Fibroblast of lung (primary cell): ENCODE data around the gene ACOXL. TPM values are rescaled to one million over a fixed set of nuclear protein-coding genes. Genes with fewer than 3 reads are reported as not detected.
A peak's percentile ranks its signal among the peaks of the same experiment; 100 is the strongest.

Experiments
- DNase-seq, 2 donors: peaks; one replicate each; pipeline versions ENCODE4 v3.0.0 to v3.0.0-alpha.2; 2010; ENCODE audit warnings: low read depth in 2 of 2
- H2AFZ ChIP-seq: 2 replicates; pipeline ENCODE4 v1.5.1; 2012; ENCODE audit warnings: low read length, control low read depth, inconsistent platforms
- H3K27ac ChIP-seq: 2 replicates; pipeline ENCODE4 v1.5.1; 2011; ENCODE audit warnings: low read length, control low read depth; ENCODE audit not compliant: insufficient read depth
- H3K27me3 ChIP-seq: 2 replicates; pipeline ENCODE4 v1.5.1; 2011; ENCODE audit warnings: mild to moderate bottlenecking, low read length; ENCODE audit not compliant: control insufficient read depth, insufficient read depth
- H3K36me3 ChIP-seq: 2 replicates; pipeline ENCODE4 v1.5.1; 2011; ENCODE audit warnings: low read length; ENCODE audit not compliant: control insufficient read depth, insufficient read depth
- H3K4me1 ChIP-seq: 2 replicates; pipeline ENCODE4 v1.5.1; 2011; ENCODE audit warnings: low read length; ENCODE audit not compliant: control insufficient read depth, insufficient read depth; ENCODE audit errors: extremely low read depth
- H3K4me2 ChIP-seq: 2 replicates; pipeline ENCODE4 v1.5.1; 2011; ENCODE audit warnings: low read length, control low read depth; ENCODE audit not compliant: insufficient read depth; ENCODE audit errors: extremely low read depth
- H3K4me3 ChIP-seq, 4 experiments: fragments of 200-600 bp in 1 of 4; sonication (generic) in 1 of 4; replicated peaks in 1 of 4; 2 replicates each; pipeline ENCODE4 v1.5.1; 2011 to 2016; ENCODE audit warnings: low read length in 4 of 4, low read depth in 3 of 4, mild to moderate bottlenecking in 3 of 4, control low read depth in 2 of 4, inconsistent platforms in 1 of 4, mixed read lengths in 1 of 4; ENCODE audit not compliant: insufficient read depth in 1 of 4; ENCODE audit errors: control extremely low read depth in 1 of 4
- H3K79me2 ChIP-seq: 2 replicates; pipeline ENCODE4 v1.5.1; 2012; ENCODE audit warnings: mild to moderate bottlenecking, low read length, inconsistent platforms; ENCODE audit not compliant: control insufficient read depth, insufficient read depth
- H3K9ac ChIP-seq: 2 replicates; pipeline ENCODE4 v1.5.1; 2011; ENCODE audit warnings: mild to moderate bottlenecking, low read length, control low read depth; ENCODE audit not compliant: insufficient read depth
- H3K9me3 ChIP-seq: 2 replicates; pipeline ENCODE4 v1.5.1; 2012; ENCODE audit warnings: low read depth, low read length; ENCODE audit not compliant: control insufficient read depth, insufficient read depth
- H4K20me1 ChIP-seq: 2 replicates; pipeline ENCODE4 v1.5.1; 2011; ENCODE audit warnings: low read length; ENCODE audit not compliant: control insufficient read depth, insufficient read depth; ENCODE audit errors: extremely low read depth
- EZH2 ChIP-seq: IDR thresholded peaks from 2 replicates; pipeline ENCODE4 v1.5.1; 2012; ENCODE audit warnings: low read length, control low read depth, mild to moderate bottlenecking; ENCODE audit errors: missing control alignments
- polyA plus RNA-seq, 2 donors: library from polyadenylated mRNA; depleted of rRNA in 1 of 2; stranded (reverse) in 1 of 2; unstranded in 1 of 2; fragments of >200 nt; gene quantifications; 2 replicates each; pipeline ENCODE4 v1.2.1, GENCODE V29; 2011 to 2012; ENCODE audit warnings: missing spikeins in 1 of 2
- total RNA-seq: library from RNA; depleted of rRNA; stranded (reverse); fragments of >200 nt; gene quantifications from 2 replicates; pipeline ENCODE4 v1.2.1, GENCODE V29; 2014
- TF ChIP-seq, protein P1 (sequence below), 2 donors: IDR thresholded peaks in 1 of 2; conservative IDR thresholded peaks in 1 of 2; 1 replicate in 1 of 2; 2 replicates in 1 of 2; pipeline ENCODE4 v1.5.1; 2011 to 2012; ENCODE audit warnings: low read length in 2 of 2, control low read depth in 1 of 2, inconsistent platforms in 1 of 2, low read depth in 1 of 2, mild to moderate bottlenecking in 1 of 2

Gene ACOXL
- total and polyA plus RNA-seq, 2 donors (not counting 1 experiment from before 2014, with no cell fraction given): not detected

DNA sequence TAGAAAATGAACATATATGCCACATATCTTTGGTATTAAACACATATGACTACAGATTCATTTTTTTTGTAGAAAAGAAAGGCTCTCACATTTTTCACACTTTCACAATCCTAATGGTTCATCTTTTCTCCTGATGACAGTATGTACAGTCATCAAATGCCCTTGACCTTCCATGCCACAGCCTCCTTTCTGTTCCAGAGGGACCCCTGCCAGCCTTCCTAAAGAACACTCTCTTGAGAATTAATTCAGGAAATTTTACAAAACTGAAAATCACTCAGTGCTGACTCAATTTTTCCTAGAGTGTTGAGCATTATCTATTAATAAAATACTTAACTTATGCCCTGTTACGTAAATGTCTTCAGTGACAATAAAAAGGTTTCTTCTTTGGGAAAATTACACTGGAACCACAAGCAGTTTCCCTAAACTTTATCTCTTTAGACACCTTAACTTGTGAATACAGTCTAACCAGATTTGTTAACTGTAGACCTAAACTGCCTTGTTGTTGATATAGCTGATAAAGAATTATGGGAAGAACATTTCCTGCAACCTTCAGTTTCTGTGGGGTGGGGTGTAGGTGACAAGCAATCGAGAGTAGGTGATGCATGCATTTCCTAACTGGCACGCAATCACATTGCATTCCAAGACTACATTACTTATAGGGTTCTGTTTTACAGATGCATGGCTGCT lies 15.3 kb upstream of the ACOXL start:
- H3K4me2 ChIP-seq: no peak overlapping the region
- peak; percentile 19 to 33 for DNase-seq
- no peak for TF ChIP-seq EZH2
- TF ChIP-seq, protein P1, sequence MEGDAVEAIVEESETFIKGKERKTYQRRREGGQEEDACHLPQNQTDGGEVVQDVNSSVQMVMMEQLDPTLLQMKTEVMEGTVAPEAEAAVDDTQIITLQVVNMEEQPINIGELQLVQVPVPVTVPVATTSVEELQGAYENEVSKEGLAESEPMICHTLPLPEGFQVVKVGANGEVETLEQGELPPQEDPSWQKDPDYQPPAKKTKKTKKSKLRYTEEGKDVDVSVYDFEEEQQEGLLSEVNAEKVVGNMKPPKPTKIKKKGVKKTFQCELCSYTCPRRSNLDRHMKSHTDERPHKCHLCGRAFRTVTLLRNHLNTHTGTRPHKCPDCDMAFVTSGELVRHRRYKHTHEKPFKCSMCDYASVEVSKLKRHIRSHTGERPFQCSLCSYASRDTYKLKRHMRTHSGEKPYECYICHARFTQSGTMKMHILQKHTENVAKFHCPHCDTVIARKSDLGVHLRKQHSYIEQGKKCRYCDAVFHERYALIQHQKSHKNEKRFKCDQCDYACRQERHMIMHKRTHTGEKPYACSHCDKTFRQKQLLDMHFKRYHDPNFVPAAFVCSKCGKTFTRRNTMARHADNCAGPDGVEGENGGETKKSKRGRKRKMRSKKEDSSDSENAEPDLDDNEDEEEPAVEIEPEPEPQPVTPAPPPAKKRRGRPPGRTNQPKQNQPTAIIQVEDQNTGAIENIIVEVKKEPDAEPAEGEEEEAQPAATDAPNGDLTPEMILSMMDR (conservative IDR thresholded peaks at IDR 0.05 in 1 of 2, IDR thresholded peaks at IDR 0.05 in 1 of 2; ENCODE audit: low read depth in 1 of 2, low read length in 2 of 2): no peak

DNA sequence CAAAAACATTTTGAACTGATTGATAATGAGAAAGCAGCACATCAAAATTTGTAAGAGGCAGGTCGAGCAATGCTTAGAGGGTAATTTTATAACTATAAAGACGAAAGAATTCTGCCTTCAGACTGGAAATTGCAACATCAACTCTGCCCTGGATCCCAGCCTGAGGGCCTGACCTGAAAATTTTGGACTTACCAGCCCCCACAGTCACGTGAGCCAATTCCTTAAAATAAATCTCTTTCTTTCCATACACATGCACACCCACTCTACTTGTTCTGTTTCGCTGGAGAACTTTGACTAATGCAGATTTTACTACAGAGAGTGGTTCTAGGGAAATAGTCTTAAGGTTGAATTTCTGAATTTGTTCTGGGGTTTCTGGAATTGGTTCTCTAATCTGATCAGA lies 14.6 kb upstream of the ACOXL start:
- DNase-seq: peak in 1 of 2 donors; percentile 54

More for the DNA sequence above, 15.3 kb upstream of the ACOXL start:
- Histone ChIP-seq H3K79me2 (no peaks in the 10 kb centered on the region), H2AFZ (no peak overlapping the region), H3K27ac (no peak overlapping the region), H3K4me1 (no peaks in the 10 kb centered on the region), H3K9me3 (no peaks in the 10 kb centered on the region), H4K20me1 (no peaks in the 10 kb centered on the region), H3K27me3 (peaks cover 13% of the 10 kb centered on the region), H3K9ac (no peak overlapping the region), H3K36me3 (no peaks in the 10 kb centered on the region), H3K4me3 (no peak overlapping the region)

DNA sequence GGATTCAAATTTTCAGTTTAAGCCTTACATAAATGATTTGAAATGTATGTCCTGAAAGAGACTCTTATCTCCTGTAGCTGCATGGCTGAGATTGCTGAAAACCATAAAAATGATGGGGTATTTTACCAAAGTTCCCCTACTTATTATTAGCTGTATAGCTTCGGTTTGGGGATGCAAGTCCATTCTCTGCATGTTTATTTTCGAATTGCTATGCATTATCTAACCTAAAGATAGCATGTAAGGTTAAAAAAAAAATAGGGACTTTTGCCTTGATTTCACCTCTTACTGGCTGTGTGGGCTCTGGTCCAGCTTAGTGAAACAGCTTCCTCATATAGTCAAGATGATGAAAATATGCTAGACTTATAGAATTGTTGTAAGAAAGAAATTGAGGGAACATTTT lies 14.0 kb upstream of the ACOXL start:
- H3K27me3 ChIP-seq: peaks cover 19% of the 10 kb centered on the region
- TF ChIP-seq EZH2: no peak
- TF ChIP-seq, protein P1 (conservative IDR thresholded peaks at IDR 0.05 in 1 of 2, IDR thresholded peaks at IDR 0.05 in 1 of 2; ENCODE audit: low read depth in 1 of 2, low read length in 2 of 2): no peak

More for the DNA sequence above, 14.6 kb upstream of the ACOXL start:
- H3K27ac ChIP-seq: no peak overlapping the region
- no peaks in the 10 kb centered on the region for H3K9me3 ChIP-seq
- H2AFZ ChIP-seq: no peak overlapping the region
- H4K20me1 ChIP-seq: no peaks in the 10 kb centered on the region
- H3K9ac ChIP-seq: no peak overlapping the region
- no peak overlapping the region for H3K4me3 ChIP-seq
- no peak for TF ChIP-seq EZH2
- TF ChIP-seq, protein P1 (conservative IDR thresholded peaks at IDR 0.05 in 1 of 2, IDR thresholded peaks at IDR 0.05 in 1 of 2; ENCODE audit: low read depth in 1 of 2, low read length in 2 of 2): no peak
- no peaks in the 10 kb centered on the region for H3K4me1 ChIP-seq
- peaks cover 18% of the 10 kb centered on the region for H3K27me3 ChIP-seq
- H3K79me2 ChIP-seq: no peaks in the 10 kb centered on the region
- H3K4me2 ChIP-seq: no peak overlapping the region
- no peaks in the 10 kb centered on the region for H3K36me3 ChIP-seq

More for the DNA sequence above, 14.0 kb upstream of the ACOXL start:
- Histone ChIP-seq H4K20me1 (no peaks in the 10 kb centered on the region), H3K4me2 (no peak overlapping the region), H3K27ac (no peak overlapping the region), H3K4me1 (no peaks in the 10 kb centered on the region), H2AFZ (no peak overlapping the region), H3K9ac (no peak overlapping the region), H3K4me3 (no peak overlapping the region), H3K36me3 (no peaks in the 10 kb centered on the region), H3K9me3 (no peaks in the 10 kb centered on the region), H3K79me2 (no peaks in the 10 kb centered on the region)
- DNase-seq: no peak
